ENCODE results near the gene TMEM150A. TPM values are rescaled to one million over a fixed set of nuclear protein-coding genes. Genes with fewer than 3 reads are reported as not detected.

Gene TMEM150A
- total and polyA plus RNA-seq, 2 of the 13 experiments (the other 11 are each of a cell fraction or from before 2014, with no cell fraction given): 30.1 to 70.4 TPM

GRCh38 chr2:85611705-85612587 is 9.4 kb upstream of the TMEM150A start, which contains the start of gene C2orf68 (continued):
- 0 out of 2 replicates have a peak, but pooled peaks have one; percentile 62 for TF ChIP-seq ZBTB46 (CRISPR knock-in tag; IDR thresholded peaks at IDR 0.05; ENCODE audit: borderline replicate concordance)
- TF ChIP-seq SKIL (CRISPR knock-in tag; IDR thresholded peaks at IDR 0.05; ENCODE audit: borderline replicate concordance): no peak; the same call in 1 of the 2 replicates
- peak; percentile 85 for TF ChIP-seq ZNF563 (CRISPR knock-in tag; IDR thresholded peaks at IDR 0.05)
- no peak for TF ChIP-seq ZMYM4 (CRISPR knock-in tag; IDR thresholded peaks at IDR 0.05)
- peak; percentile 70; the same call in 1 of the 2 replicates for TF ChIP-seq MTERF4 (CRISPR knock-in tag; IDR thresholded peaks at IDR 0.05)
- peak; percentile 80; the same call in 1 of the 2 replicates for TF ChIP-seq CCDC6 (CRISPR knock-in tag; IDR thresholded peaks at IDR 0.05)
- peak; percentile 95 for TF ChIP-seq POLR2G (IDR thresholded peaks at IDR 0.05; ENCODE audit: low read depth, low read length)
- TF ChIP-seq ZNF782 (CRISPR knock-in tag; IDR thresholded peaks at IDR 0.05; ENCODE audit: borderline replicate concordance): peak; percentile 88
- TF ChIP-seq, protein P1, sequence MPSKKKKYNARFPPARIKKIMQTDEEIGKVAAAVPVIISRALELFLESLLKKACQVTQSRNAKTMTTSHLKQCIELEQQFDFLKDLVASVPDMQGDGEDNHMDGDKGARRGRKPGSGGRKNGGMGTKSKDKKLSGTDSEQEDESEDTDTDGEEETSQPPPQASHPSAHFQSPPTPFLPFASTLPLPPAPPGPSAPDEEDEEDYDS (CRISPR knock-in tag; IDR thresholded peaks at IDR 0.05): peak; percentile 76
- peak; percentile 63 for TF ChIP-seq U2AF1 (optimal IDR thresholded peaks at IDR 0.05; ENCODE audit: low read depth, low read length)
- TF ChIP-seq CBX2 (IDR thresholded peaks at IDR 0.05; ENCODE audit: low read depth, low read length): no peak
- TF ChIP-seq CBX2 (CRISPR knock-in tag; IDR thresholded peaks at IDR 0.05; ENCODE audit: low read depth): 0 out of 2 replicates have a peak, but pooled peaks have one; percentile 86
- no peak for TF ChIP-seq ZNF282 (IDR thresholded peaks at IDR 0.05; ENCODE audit: partially characterized antibody)
- TF ChIP-seq ARID2 (CRISPR knock-in tag; IDR thresholded peaks at IDR 0.05; ENCODE audit: borderline replicate concordance): peak; percentile 24; the same call in 1 of the 2 replicates
- TF ChIP-seq ZNF614 (CRISPR knock-in tag; IDR thresholded peaks at IDR 0.05; ENCODE audit: borderline replicate concordance): no peak; the same call in none of the 2 replicates
- TF ChIP-seq FOXA1 (IDR thresholded peaks at IDR 0.05): no peak
- 0 out of 2 replicates have a peak, but pooled peaks have one; percentile 16 for TF ChIP-seq FOXA1 (CRISPR knock-in tag; IDR thresholded peaks at IDR 0.05)
- TF ChIP-seq FOXP4 (CRISPR knock-in tag; IDR thresholded peaks at IDR 0.05): peak; percentile 77
- TF ChIP-seq HNRNPH1 (optimal IDR thresholded peaks at IDR 0.05; ENCODE audit: low read depth, low read length): peak; percentile 53
- TF ChIP-seq REL (CRISPR knock-in tag; conservative IDR thresholded peaks at IDR 0.05): 0 out of 2 replicates have a peak, but pooled peaks have one; percentile 46
